Measurements from ENCODE around the gene RAB3C. TPM values are rescaled to one million over a fixed set of nuclear protein-coding genes. Genes with fewer than 3 reads are reported as not detected.

RAB3C gene
- total and polyA plus RNA-seq, 2 experiments from 2014 or later, result 15.0 to 30.6 TPM

DNA sequence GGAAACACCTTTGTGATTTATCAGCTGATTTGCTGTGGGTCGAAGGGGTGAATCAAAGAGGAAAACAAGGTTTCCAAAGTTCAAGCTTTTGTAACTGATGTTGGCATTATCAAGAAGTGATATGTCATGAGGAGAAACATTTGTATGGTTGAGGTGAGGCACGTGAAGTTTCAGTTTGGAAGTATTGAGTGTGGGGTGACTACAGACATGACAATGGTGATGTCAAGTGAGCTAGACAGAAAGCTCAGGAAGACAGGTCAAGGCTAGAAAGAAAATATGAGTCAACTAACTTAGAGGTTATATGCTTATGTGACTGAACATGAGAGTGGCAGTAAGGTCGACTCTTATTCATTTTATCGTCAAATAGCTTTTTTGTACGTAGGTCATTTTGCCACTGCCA, 99.1 kb downstream of the RAB3C start:
- Mint-ChIP-seq H3K36me3 (ENCODE audit: low read depth) (no peaks in the 10 kb centered on the region), H3K4me1 (peaks cover 5% of the 10 kb centered on the region), H3K4me3 (no peak overlapping the region), H3K9me3 (no peaks in the 10 kb centered on the region), H3K27ac (no peak overlapping the region), H3K27me3 (ENCODE audit: insufficient read depth, low read depth, poor library complexity) (peaks cover 1% of the 10 kb centered on the region)
- Histone ChIP-seq H2AFZ (no peak overlapping the region), H3K27me3 (ENCODE audit: insufficient read depth) (no peaks in the 10 kb centered on the region), H3K9me2 (ENCODE audit: insufficient read depth) (no peaks in the 10 kb centered on the region), H3K36me3 (ENCODE audit: insufficient read depth) (no peaks in the 10 kb centered on the region), H3F3A (replicated peaks; ENCODE audit: low read depth) (no peaks in the 10 kb centered on the region), H3K4me3 (no peak overlapping the region), H4K20me1 (replicated peaks; ENCODE audit: insufficient read depth) (no peaks in the 10 kb centered on the region), H3K4me2 (no peak overlapping the region), H3K79me2 (replicated peaks; ENCODE audit: insufficient read depth) (no peaks in the 10 kb centered on the region), H3K27ac (ENCODE audit: low read depth) (no peak overlapping the region), H3K4me1 (ENCODE audit: insufficient read depth) (no peaks in the 10 kb centered on the region)
- TF ChIP-seq STAT1 (IDR thresholded peaks at IDR 0.05; ENCODE audit: unreplicated experiment), result no peak
- no peak for TF ChIP-seq CREB1 (CRISPR knock-in tag; IDR thresholded peaks at IDR 0.05; ENCODE audit: low read depth)
- no peak for TF ChIP-seq ZNF331 (CRISPR knock-in tag; IDR thresholded peaks at IDR 0.05; ENCODE audit: low read depth)
- no peak for TF ChIP-seq ZNF114 (CRISPR knock-in tag; IDR thresholded peaks at IDR 0.05)
- no peak for TF ChIP-seq ETS1 (IDR thresholded peaks at IDR 0.05)
- TF ChIP-seq NANOG (IDR thresholded peaks at IDR 0.05; ENCODE audit: borderline replicate concordance), result no peak
- TF ChIP-seq, protein P1, sequence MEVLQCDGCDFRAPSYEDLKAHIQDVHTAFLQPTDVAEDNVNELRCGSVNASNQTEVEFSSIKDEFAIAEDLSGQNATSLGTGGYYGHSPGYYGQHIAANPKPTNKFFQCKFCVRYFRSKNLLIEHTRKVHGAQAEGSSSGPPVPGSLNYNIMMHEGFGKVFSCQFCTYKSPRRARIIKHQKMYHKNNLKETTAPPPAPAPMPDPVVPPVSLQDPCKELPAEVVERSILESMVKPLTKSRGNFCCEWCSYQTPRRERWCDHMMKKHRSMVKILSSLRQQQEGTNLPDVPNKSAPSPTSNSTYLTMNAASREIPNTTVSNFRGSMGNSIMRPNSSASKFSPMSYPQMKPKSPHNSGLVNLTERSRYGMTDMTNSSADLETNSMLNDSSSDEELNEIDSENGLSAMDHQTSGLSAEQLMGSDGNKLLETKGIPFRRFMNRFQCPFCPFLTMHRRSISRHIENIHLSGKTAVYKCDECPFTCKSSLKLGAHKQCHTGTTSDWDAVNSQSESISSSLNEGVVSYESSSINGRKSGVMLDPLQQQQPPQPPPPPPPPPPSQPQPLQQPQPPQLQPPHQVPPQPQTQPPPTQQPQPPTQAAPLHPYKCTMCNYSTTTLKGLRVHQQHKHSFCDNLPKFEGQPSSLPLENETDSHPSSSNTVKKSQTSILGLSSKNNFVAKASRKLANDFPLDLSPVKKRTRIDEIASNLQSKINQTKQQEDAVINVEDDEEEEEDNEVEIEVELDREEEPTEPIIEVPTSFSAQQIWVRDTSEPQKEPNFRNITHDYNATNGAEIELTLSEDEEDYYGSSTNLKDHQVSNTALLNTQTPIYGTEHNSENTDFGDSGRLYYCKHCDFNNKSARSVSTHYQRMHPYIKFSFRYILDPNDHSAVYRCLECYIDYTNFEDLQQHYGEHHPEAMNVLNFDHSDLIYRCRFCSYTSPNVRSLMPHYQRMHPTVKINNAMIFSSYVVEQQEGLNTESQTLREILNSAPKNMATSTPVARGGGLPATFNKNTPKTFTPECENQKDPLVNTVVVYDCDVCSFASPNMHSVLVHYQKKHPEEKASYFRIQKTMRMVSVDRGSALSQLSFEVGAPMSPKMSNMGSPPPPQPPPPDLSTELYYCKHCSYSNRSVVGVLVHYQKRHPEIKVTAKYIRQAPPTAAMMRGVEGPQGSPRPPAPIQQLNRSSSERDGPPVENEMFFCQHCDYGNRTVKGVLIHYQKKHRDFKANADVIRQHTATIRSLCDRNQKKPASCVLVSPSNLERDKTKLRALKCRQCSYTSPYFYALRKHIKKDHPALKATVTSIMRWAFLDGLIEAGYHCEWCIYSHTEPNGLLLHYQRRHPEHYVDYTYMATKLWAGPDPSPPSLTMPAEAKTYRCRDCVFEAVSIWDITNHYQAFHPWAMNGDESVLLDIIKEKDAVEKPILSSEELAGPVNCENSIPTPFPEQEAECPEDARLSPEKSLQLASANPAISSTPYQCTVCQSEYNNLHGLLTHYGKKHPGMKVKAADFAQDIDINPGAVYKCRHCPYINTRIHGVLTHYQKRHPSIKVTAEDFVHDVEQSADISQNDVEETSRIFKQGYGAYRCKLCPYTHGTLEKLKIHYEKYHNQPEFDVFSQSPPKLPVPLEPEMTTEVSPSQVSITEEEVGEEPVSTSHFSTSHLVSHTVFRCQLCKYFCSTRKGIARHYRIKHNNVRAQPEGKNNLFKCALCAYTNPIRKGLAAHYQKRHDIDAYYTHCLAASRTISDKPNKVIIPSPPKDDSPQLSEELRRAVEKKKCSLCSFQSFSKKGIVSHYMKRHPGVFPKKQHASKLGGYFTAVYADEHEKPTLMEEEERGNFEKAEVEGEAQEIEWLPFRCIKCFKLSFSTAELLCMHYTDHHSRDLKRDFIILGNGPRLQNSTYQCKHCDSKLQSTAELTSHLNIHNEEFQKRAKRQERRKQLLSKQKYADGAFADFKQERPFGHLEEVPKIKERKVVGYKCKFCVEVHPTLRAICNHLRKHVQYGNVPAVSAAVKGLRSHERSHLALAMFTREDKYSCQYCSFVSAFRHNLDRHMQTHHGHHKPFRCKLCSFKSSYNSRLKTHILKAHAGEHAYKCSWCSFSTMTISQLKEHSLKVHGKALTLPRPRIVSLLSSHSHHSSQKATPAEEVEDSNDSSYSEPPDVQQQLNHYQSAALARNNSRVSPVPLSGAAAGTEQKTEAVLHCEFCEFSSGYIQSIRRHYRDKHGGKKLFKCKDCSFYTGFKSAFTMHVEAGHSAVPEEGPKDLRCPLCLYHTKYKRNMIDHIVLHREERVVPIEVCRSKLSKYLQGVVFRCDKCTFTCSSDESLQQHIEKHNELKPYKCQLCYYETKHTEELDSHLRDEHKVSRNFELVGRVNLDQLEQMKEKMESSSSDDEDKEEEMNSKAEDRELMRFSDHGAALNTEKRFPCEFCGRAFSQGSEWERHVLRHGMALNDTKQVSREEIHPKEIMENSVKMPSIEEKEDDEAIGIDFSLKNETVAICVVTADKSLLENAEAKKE (CRISPR knock-in tag; IDR thresholded peaks at IDR 0.05), result no peak
- no peak for TF ChIP-seq REST (IDR thresholded peaks at IDR 0.05; ENCODE audit: unreplicated experiment)
- TF ChIP-seq JUNB (IDR thresholded peaks at IDR 0.05; ENCODE audit: unreplicated experiment), result no peak
- TF ChIP-seq EZH2phosphoT487 (IDR thresholded peaks at IDR 0.05; ENCODE audit: unreplicated experiment), result no peak
- no peak for TF ChIP-seq CTCF (conservative IDR thresholded peaks at IDR 0.05; ENCODE audit: low read depth in 2 of 2)
- no peak for TF ChIP-seq EZH2 (IDR thresholded peaks at IDR 0.05; ENCODE audit: low read depth, unreplicated experiment)
- no peak for TF ChIP-seq POLR2AphosphoS5 (IDR thresholded peaks at IDR 0.05; ENCODE audit: low read depth)
- DNase-seq (ENCODE audit: low spot score) (no peak), ATAC-seq (no peak)
